Motor neuron (in vitro differentiated cells): ENCODE data around the gene MEIS1. TPM values are rescaled to one million over a fixed set of nuclear protein-coding genes. Genes with fewer than 3 reads are reported as not detected.
A peak's percentile ranks its signal among the peaks of the same experiment; 100 is the strongest.

ENCODE experiments used
- ATAC-seq, 8 experiments: fragments of 200-7000 bp; cut with Tn5 transposase; replicated peaks in 6 of 8; 2 replicates each; pipeline ENCODE4 v1.8.0; 2021; ENCODE audit warnings: mild to moderate bottlenecking in 8 of 8, moderate library complexity in 8 of 8
- H3K27ac ChIP-seq, 2 donors: fragments of 250-450 bp; sonication (Bioruptor Pico); 2 replicates each; pipeline ENCODE4 v1.9.0; 2021; ENCODE audit warnings: antibody characterized with exemption in 2 of 2, mild to moderate bottlenecking in 2 of 2, moderate library complexity in 1 of 2
- H3K4me1 ChIP-seq, 2 donors: fragments of 250-450 bp; sonication (Bioruptor Pico); replicated peaks in 1 of 2; 2 replicates each; pipeline ENCODE4 v1.6.1; 2021; ENCODE audit warnings: antibody characterized with exemption in 2 of 2, mild to moderate bottlenecking in 2 of 2, moderate library complexity in 1 of 2
- H3K4me3 ChIP-seq, 5 donors: fragments of 250-450 bp; sonication (Bioruptor Pico); 2 replicates each; pipeline ENCODE4 v1.9.0; 2021; ENCODE audit warnings: antibody characterized with exemption in 5 of 5, mild to moderate bottlenecking in 5 of 5, moderate library complexity in 4 of 5
- WGBS, 10 experiments: fragments of 450-650 bp; shearing (Covaris generic); methylation state at CpG; one replicate each; pipeline ENCODE4 v1.0.0; 2022; 5-methylcytosine and 5-hydroxymethylcytosine counted together
- in situ Hi-C, 9 experiments: fragments of 400-800 bp; cut with MboI; loops; one replicate each; pipeline ENCODE4 v1.15.0; 2021; ENCODE audit warnings: low sequenced_read_pairs in 9 of 9, low pct_unique_long_range_greater_than_20kb in 2 of 9; ENCODE audit not compliant: unreplicated experiment in 9 of 9
- total RNA-seq, 8 experiments: library from RNA; unstranded; fragments of 300-600 nt; gene quantifications; 2 replicates each; pipeline versions ENCODE4 v1.2.3 to v1.2.4, GENCODE V29; 2022

Gene MEIS1
- total RNA-seq, 8 experiments from 2014 or later: 11.7 to 241 (median 152) TPM

- WGBS, 10 experiments: 100% methylated on average over 1 of the region's 1 CpG; no CpG with 5 or more reads in 5 of the 10 experiments
- H3K27ac ChIP-seq: peak overlapping the region; percentile 58 to 69
- H3K4me3 ChIP-seq: no peak overlapping the region
- peak in 5 of 8 experiments; percentile 68 to 79 (median 76) for ATAC-seq
- in situ Hi-C loops: no loop called here
- H3K4me1 ChIP-seq: peaks cover 56 to 67% of the 10 kb centered on the region in 2 donors
Observed at GRCh38 chr2:66531155-66531554, 96.2 kb downstream of the MEIS1 start.

- H3K27ac ChIP-seq: peak overlapping the region; percentile 58 to 69
- ATAC-seq: peak in 5 of 8 experiments; percentile 76 to 95 (median 94)
- in situ Hi-C loops: no loop called here
- H3K4me3 ChIP-seq: no peak overlapping the region
- 42 to 100% (median 79%) methylated on average over 1 to 10 of the region's 13 CpGs; no CpG with 5 or more reads in 1 of the 10 experiments for WGBS, 10 experiments
- peaks cover 57 to 67% of the 10 kb centered on the region in 2 donors for H3K4me1 ChIP-seq
Observed at GRCh38 chr2:66531567-66531966, 96.6 kb downstream of the MEIS1 start.

GRCh38 chr2:66532972-66533868, 98.3 kb downstream of the MEIS1 start:
- WGBS, 10 experiments: 44 to 95% (median 80%) methylated on average over 3 to 9 of the region's 11 CpGs
- Histone ChIP-seq H3K4me1 (peaks cover 70 to 74% of the 10 kb centered on the region in 2 donors), H3K27ac (no peak overlapping the region), H3K4me3 (no peak overlapping the region)
- in situ Hi-C loops: no loop called here
- ATAC-seq: no peak

GRCh38 chr2:66534461-66534860, 99.5 kb downstream of the MEIS1 start:
- in situ Hi-C loops: no loop called here
- ATAC-seq: no peak
- H3K27ac ChIP-seq: no peak overlapping the region
- H3K4me1 ChIP-seq: peaks cover 70 to 77% of the 10 kb centered on the region in 2 donors
- H3K4me3 ChIP-seq: no peak overlapping the region
- WGBS, 10 experiments: 61 to 100% (median 80%) methylated on average over 1 to 4 of the region's 4 CpGs

- in situ Hi-C loops: no loop called here
- WGBS, 10 experiments: 20 to 100% (median 69%) methylated on average over 1 to 3 of the region's 3 CpGs
- no peak for ATAC-seq
- Histone ChIP-seq H3K27ac (no peak overlapping the region), H3K4me3 (no peak overlapping the region), H3K4me1 (peaks cover 65 to 77% of the 10 kb centered on the region in 2 donors)
Observed at GRCh38 chr2:66535574-66536289, 100.8 kb downstream of the MEIS1 start.

GRCh38 chr2:66536290-66536673, 101.4 kb downstream of the MEIS1 start:
- Histone ChIP-seq H3K4me3 (no peak overlapping the region), H3K4me1 (peaks cover 60 to 73% of the 10 kb centered on the region in 2 donors), H3K27ac (no peak overlapping the region)
- ATAC-seq: no peak
- WGBS, 10 experiments: 9 to 100% (median 57%) methylated on average over 1 to 2 of the region's 2 CpGs
- in situ Hi-C loops: no loop called here

GRCh38 chr2:66536997-66537396, 102.1 kb downstream of the MEIS1 start:
- ATAC-seq: peak in 5 of 8 experiments; percentile 72 to 80 (median 78)
- in situ Hi-C loops: no loop called here
- H3K27ac ChIP-seq: no peak overlapping the region
- WGBS, 10 experiments: 15 to 60% (median 30%) methylated on average over 1 to 2 of the region's 2 CpGs; no CpG with 5 or more reads in 6 of the 10 experiments
- H3K4me3 ChIP-seq: no peak overlapping the region
- peaks cover 56 to 73% of the 10 kb centered on the region in 2 donors for H3K4me1 ChIP-seq

- ATAC-seq: no peak
- no peak overlapping the region for H3K4me3 ChIP-seq
- WGBS, 10 experiments: 75 to 100% (median 100%) methylated on average over 1 of the region's 1 CpG; no CpG with 5 or more reads in 3 of the 10 experiments
- no peak overlapping the region for H3K27ac ChIP-seq
- in situ Hi-C loops: no loop called here
- peaks cover 57 to 73% of the 10 kb centered on the region in 2 donors for H3K4me1 ChIP-seq
Observed at GRCh38 chr2:66538291-66538690, 103.4 kb downstream of the MEIS1 start.

- no peak overlapping the region for H3K27ac ChIP-seq
- no peak for ATAC-seq
- WGBS, 10 experiments: 33 to 96% (median 84%) methylated on average over 1 to 4 of the region's 5 CpGs; no CpG with 5 or more reads in 2 of the 10 experiments
- H3K4me3 ChIP-seq: no peak overlapping the region
- in situ Hi-C loops: no loop called here
- H3K4me1 ChIP-seq: peaks cover 56 to 73% of the 10 kb centered on the region in 2 donors
Observed at GRCh38 chr2:66539452-66539851, 104.5 kb downstream of the MEIS1 start.

GRCh38 chr2:66541646-66542045, 106.7 kb downstream of the MEIS1 start:
- in situ Hi-C loops: no loop called here
- Histone ChIP-seq H3K27ac (no peak overlapping the region), H3K4me3 (no peak overlapping the region), H3K4me1 (peaks cover 44 to 66% of the 10 kb centered on the region in 2 donors)
- 0 to 100% (median 21%) methylated on average over 1 to 4 of the region's 4 CpGs; no CpG with 5 or more reads in 1 of the 10 experiments for WGBS, 10 experiments
- peak in 5 of 8 experiments; percentile 79 to 88 (median 87) for ATAC-seq

- 44 to 93% (median 64%) methylated on average over 2 to 4 of the region's 5 CpGs; no CpG with 5 or more reads in 1 of the 10 experiments for WGBS, 10 experiments
- Histone ChIP-seq H3K4me3 (no peak overlapping the region), H3K4me1 (peaks cover 45 to 67% of the 10 kb centered on the region in 2 donors), H3K27ac (no peak overlapping the region)
- ATAC-seq: peak in 4 of 8 experiments; percentile 27 to 91 (median 82)
- in situ Hi-C loops: no loop called here
Observed at GRCh38 chr2:66543257-66543767, 108.4 kb downstream of the MEIS1 start.

- Histone ChIP-seq H3K27ac (no peak overlapping the region), H3K4me1 (peaks cover 49 to 74% of the 10 kb centered on the region in 2 donors), H3K4me3 (no peak overlapping the region)
- 58 to 100% (median 95%) methylated on average over 1 to 2 of the region's 2 CpGs; no CpG with 5 or more reads in 2 of the 10 experiments for WGBS, 10 experiments
- in situ Hi-C loops: no loop called here
- no peak for ATAC-seq
Observed at GRCh38 chr2:66544258-66544657, 109.3 kb downstream of the MEIS1 start.

- peaks cover 49 to 78% of the 10 kb centered on the region in 2 donors for H3K4me1 ChIP-seq
- ATAC-seq: no peak
- H3K27ac ChIP-seq: no peak overlapping the region
- H3K4me3 ChIP-seq: no peak overlapping the region
- in situ Hi-C loops: no loop called here
Observed at GRCh38 chr2:66545258-66545657, 110.3 kb downstream of the MEIS1 start.
